Ascending aorta (tissue), 2 donors: Measurements from ENCODE around the gene PLXNA1. TPM values are rescaled to one million over a fixed set of nuclear protein-coding genes. Genes with fewer than 3 reads are reported as not detected.

Source experiments
- DNase-seq, 2 donors: peaks; one replicate each; pipeline ENCODE4 v3.0.0-alpha.2; 2019; ENCODE audit warnings: low spot score in 2 of 2
- H3K27ac ChIP-seq, 2 donors: fragments of 200-600 bp; sonication (generic); one replicate each; pipeline ENCODE4 v1.5.1; 2016 to 2017; ENCODE audit warnings: mild to moderate bottlenecking in 1 of 2
- H3K27me3 ChIP-seq: fragments of 200-600 bp; sonication (generic); one replicate; pipeline ENCODE4 v1.5.1; 2017
- H3K36me3 ChIP-seq, 2 donors: fragments of 200-600 bp; sonication (generic); one replicate each; pipeline ENCODE4 v1.5.1; 2016
- H3K4me1 ChIP-seq, 2 donors: fragments of 200-600 bp; sonication (generic); one replicate each; pipeline ENCODE4 v1.5.1; 2016 to 2017; ENCODE audit warnings: mild to moderate bottlenecking in 1 of 2
- H3K4me3 ChIP-seq, 2 donors: fragments of 200-600 bp; sonication (generic); one replicate each; pipeline ENCODE4 v1.5.1; 2016 to 2017; ENCODE audit warnings: mild to moderate bottlenecking in 1 of 2
- H3K9me3 ChIP-seq, 2 donors: fragments of 200-600 bp; sonication (generic); one replicate each; pipeline ENCODE4 v1.5.1; 2016
- CTCF ChIP-seq, 3 experiments: fragments of 200-600 bp in 2 of 3; fragments of 450-650 bp in 1 of 3; sonication (generic) in 2 of 3; IDR thresholded peaks; one replicate each; pipeline ENCODE4 v1.5.1; 2016 to 2019; ENCODE audit warnings: antibody characterized with exemption in 3 of 3, mild to moderate bottlenecking in 1 of 3, moderate library complexity in 1 of 3
- intact Hi-C: fragments of 100-400 bp; cut with DNase I; formaldehyde crosslinking; loops from one replicate; pipeline ENCODE4 v1.15.1; 2023
- total RNA-seq: library from RNA; depleted of rRNA; stranded (reverse); fragments of >200 nt; gene quantifications from one replicate; pipeline ENCODE4 v1.1.0, GENCODE V29; 2016

The PLXNA1 gene
- total RNA-seq, 1 donor from 2014 or later, result 79.8 TPM

- Histone ChIP-seq H3K9me3 (no peaks in the 10 kb centered on the region), H3K27ac (no peak overlapping the region), H3K36me3 (peaks cover 0 to 2% of the 10 kb centered on the region in 2 donors), H3K4me3 (no peak overlapping the region), H3K27me3 (no peaks in the 10 kb centered on the region), H3K4me1 (no peaks in the 10 kb centered on the region)
- intact Hi-C loops, result no loop called here
- DNase-seq, result no peak
- TF ChIP-seq CTCF (IDR thresholded peaks at IDR 0.05), result no peak
Observed at GRCh38 chr3:126954141-126954842, 28.6 kb upstream of the PLXNA1 start.

- no peaks in the 10 kb centered on the region for H3K36me3 ChIP-seq
- H3K27ac ChIP-seq, result no peak overlapping the region
- H3K27me3 ChIP-seq, result no peaks in the 10 kb centered on the region
- no peaks in the 10 kb centered on the region for H3K9me3 ChIP-seq
- no peaks in the 10 kb centered on the region for H3K4me1 ChIP-seq
- DNase-seq, result no peak
- TF ChIP-seq CTCF (IDR thresholded peaks at IDR 0.05), result no peak
- H3K4me3 ChIP-seq, result no peak overlapping the region
- intact Hi-C loops, result no loop called here
Observed at GRCh38 chr3:126955004-126955790, 27.7 kb upstream of the PLXNA1 start.

GRCh38 chr3:126956361-126956760, 26.6 kb upstream of the PLXNA1 start:
- DNase-seq, result no peak

GRCh38 chr3:126956866-126957650, 25.9 kb upstream of the PLXNA1 start:
- Histone ChIP-seq H3K36me3 (no peaks in the 10 kb centered on the region), H3K9me3 (no peaks in the 10 kb centered on the region), H3K4me1 (peaks cover 2 to 17% of the 10 kb centered on the region in 2 donors), H3K27ac (no peak overlapping the region), H3K27me3 (no peaks in the 10 kb centered on the region), H3K4me3 (no peak overlapping the region)
- no peak for TF ChIP-seq CTCF (IDR thresholded peaks at IDR 0.05)
- intact Hi-C loops, result no loop called here
- DNase-seq, result no peak

More at GRCh38 chr3:126956361-126956760, 26.6 kb upstream of the PLXNA1 start:
- H3K9me3 ChIP-seq, result no peaks in the 10 kb centered on the region
- H3K36me3 ChIP-seq, result no peaks in the 10 kb centered on the region
- intact Hi-C loops, result no loop called here
- H3K27me3 ChIP-seq, result no peaks in the 10 kb centered on the region
- peaks cover 0 to 10% of the 10 kb centered on the region in 2 donors for H3K4me1 ChIP-seq
- H3K27ac ChIP-seq, result no peak overlapping the region
- H3K4me3 ChIP-seq, result no peak overlapping the region
- TF ChIP-seq CTCF (IDR thresholded peaks at IDR 0.05), result no peak

GRCh38 chr3:126957776-126958637, 24.9 kb upstream of the PLXNA1 start:
- H3K4me1 ChIP-seq, result peaks cover 4 to 21% of the 10 kb centered on the region in 2 donors
- no peaks in the 10 kb centered on the region for H3K9me3 ChIP-seq
- no peaks in the 10 kb centered on the region for H3K36me3 ChIP-seq
- no peak overlapping the region for H3K4me3 ChIP-seq
- intact Hi-C loops, result no loop called here
- TF ChIP-seq CTCF (IDR thresholded peaks at IDR 0.05), result no peak
- H3K27ac ChIP-seq, result no peak overlapping the region
- no peak for DNase-seq
- no peaks in the 10 kb centered on the region for H3K27me3 ChIP-seq
